Mesenchymal stem cell (in vitro differentiated cells and primary cell): ENCODE data around the gene PRRT1B.

Experiments used
- DNase-seq: peaks from one replicate; pipeline ENCODE4 v3.0.0-alpha.2; 2013
- H2AFZ ChIP-seq: one replicate; pipeline ENCODE4 v1.6.1; 2013; ENCODE audit warnings: low read depth, mild to moderate bottlenecking, control low read depth, inconsistent platforms, low read length, moderate library complexity
- H2AK5ac ChIP-seq: 2 replicates; pipeline ENCODE4 v1.6.1; 2013; ENCODE audit warnings: low read length, moderate library complexity, mild to moderate bottlenecking, inconsistent platforms; ENCODE audit not compliant: severe bottlenecking
- H2BK120ac ChIP-seq: one replicate; pipeline ENCODE4 v1.6.1; 2013; ENCODE audit warnings: low read depth, mild to moderate bottlenecking, inconsistent platforms, low read length, moderate library complexity
- H2BK12ac ChIP-seq, 2 experiments: one replicate each; pipeline ENCODE4 v1.6.1; 2013; ENCODE audit warnings: inconsistent platforms in 2 of 2, low read length in 2 of 2, mild to moderate bottlenecking in 2 of 2, moderate library complexity in 2 of 2, control low read depth in 1 of 2
- H2BK15ac ChIP-seq: one replicate; pipeline ENCODE4 v1.6.1; 2013; ENCODE audit warnings: mild to moderate bottlenecking, low read depth, inconsistent platforms; ENCODE audit not compliant: poor library complexity, severe bottlenecking
- H2BK5ac ChIP-seq: 2 replicates; pipeline ENCODE4 v1.6.1; 2013; ENCODE audit warnings: low read depth, mild to moderate bottlenecking, low read length, control low read depth, inconsistent platforms; ENCODE audit not compliant: poor library complexity, severe bottlenecking
- H3K14ac ChIP-seq, 2 experiments: one replicate each; pipeline ENCODE4 v1.6.1; 2013; ENCODE audit warnings: inconsistent platforms in 2 of 2, low read length in 2 of 2, control low read depth in 1 of 2, mild to moderate bottlenecking in 1 of 2, moderate library complexity in 1 of 2
- H3K18ac ChIP-seq, 2 experiments: one replicate each; pipeline ENCODE4 v1.6.1; 2013; ENCODE audit warnings: inconsistent platforms in 2 of 2, low read length in 2 of 2, control low read depth in 1 of 2, low read depth in 1 of 2, mild to moderate bottlenecking in 1 of 2
- H3K23ac ChIP-seq, 2 experiments: one replicate each; pipeline ENCODE4 v1.6.1; 2013; ENCODE audit warnings: inconsistent platforms in 2 of 2, low read length in 2 of 2, mild to moderate bottlenecking in 2 of 2, moderate library complexity in 2 of 2, control low read depth in 1 of 2
- H3K27ac ChIP-seq: 2 replicates; pipeline ENCODE4 v1.5.1; 2013; ENCODE audit warnings: mild to moderate bottlenecking, moderate library complexity, low read length, control low read depth, inconsistent platforms; ENCODE audit not compliant: poor library complexity, severe bottlenecking
- H3K27me3 ChIP-seq, 2 experiments: 2 replicates each; pipeline versions ENCODE4 v1.6.1 to v1.7.0; 2013; ENCODE audit warnings: low read length in 2 of 2, mild to moderate bottlenecking in 2 of 2, moderate library complexity in 2 of 2, control low read depth in 1 of 2, inconsistent platforms in 1 of 2; ENCODE audit not compliant: control insufficient read depth in 1 of 2, insufficient read depth in 1 of 2
- H3K36me3 ChIP-seq, 2 experiments: 2 replicates each; pipeline versions ENCODE4 v1.6.1 to v1.7.0; 2013; ENCODE audit warnings: low read length in 2 of 2, control low read depth in 1 of 2, inconsistent platforms in 1 of 2, low read depth in 1 of 2, mild to moderate bottlenecking in 1 of 2; ENCODE audit not compliant: insufficient read depth in 2 of 2, control insufficient read depth in 1 of 2
- H3K4ac ChIP-seq, 2 experiments: one replicate each; pipeline ENCODE4 v1.6.1; 2013; ENCODE audit warnings: inconsistent platforms in 2 of 2, low read length in 2 of 2, mild to moderate bottlenecking in 2 of 2, moderate library complexity in 2 of 2, control low read depth in 1 of 2, low read depth in 1 of 2
- H3K4me1 ChIP-seq: 2 replicates; pipeline ENCODE4 v1.6.1; 2013; ENCODE audit warnings: low read depth, low read length, control low read depth; ENCODE audit not compliant: control insufficient read depth, insufficient read depth
- H3K4me2 ChIP-seq: 2 replicates; pipeline ENCODE4 v1.6.1; 2013; ENCODE audit warnings: low read length, mild to moderate bottlenecking, inconsistent platforms; ENCODE audit not compliant: poor library complexity, severe bottlenecking
- H3K4me3 ChIP-seq, 2 experiments: 2 replicates each; pipeline versions ENCODE4 v1.5.1 to v1.7.0; 2013; ENCODE audit warnings: low read length in 2 of 2, mild to moderate bottlenecking in 2 of 2, control low read depth in 1 of 2, low read depth in 1 of 2; ENCODE audit not compliant: insufficient read depth in 1 of 2
- H3K79me1 ChIP-seq: replicated peaks from 2 replicates; pipeline ENCODE4 v1.6.1; 2013; ENCODE audit warnings: mild to moderate bottlenecking, control low read depth, low read length, inconsistent platforms; ENCODE audit not compliant: poor library complexity, severe bottlenecking
- H3K9ac ChIP-seq: 2 replicates; pipeline ENCODE4 v1.7.0; 2013; ENCODE audit warnings: mild to moderate bottlenecking, low read length, moderate library complexity
- H3K9me3 ChIP-seq: 2 replicates; pipeline ENCODE4 v1.7.0; 2013; ENCODE audit warnings: mild to moderate bottlenecking, low read length; ENCODE audit not compliant: control insufficient read depth
- H4K8ac ChIP-seq: one replicate; pipeline ENCODE4 v1.6.1; 2013; ENCODE audit warnings: inconsistent platforms, mild to moderate bottlenecking, low read length, moderate library complexity
- H4K91ac ChIP-seq: one replicate; pipeline ENCODE4 v1.6.1; 2013; ENCODE audit warnings: mild to moderate bottlenecking, low read length, inconsistent platforms
- WGBS: methylation state at CpG from one replicate; pipeline ENCODE4 v1.1.7; 2013; ENCODE audit warnings: mixed read lengths; 5-methylcytosine and 5-hydroxymethylcytosine counted together

The PRRT1B gene

DNA sequence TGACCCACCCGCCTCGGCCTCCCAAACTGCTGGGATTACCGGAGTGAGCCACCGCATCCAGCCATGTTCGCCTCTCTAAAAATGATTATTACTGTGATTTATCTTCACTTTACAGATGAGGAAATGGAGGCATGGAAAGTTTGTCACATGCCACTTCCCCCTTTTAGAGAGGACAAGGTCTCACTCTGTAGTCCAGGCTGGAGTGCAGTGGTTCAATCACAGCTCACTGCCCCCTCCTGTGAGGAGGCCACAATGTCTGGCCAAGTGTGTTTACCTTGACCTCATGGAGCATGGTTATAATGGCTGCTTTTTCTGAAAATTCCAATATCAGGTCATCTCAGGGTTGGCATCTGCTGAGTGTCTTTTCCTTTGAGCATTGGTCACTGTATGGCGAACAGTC, 6.7 kb downstream of the PRRT1B start:
- no peak overlapping the region for H3K4me3 ChIP-seq
- H3K79me1 ChIP-seq: no peaks in the 10 kb centered on the region
- H3K14ac ChIP-seq: no peak overlapping the region
- no peak overlapping the region for H3K4me2 ChIP-seq
- no peak overlapping the region for H2AK5ac ChIP-seq
- H3K4me1 ChIP-seq: peaks cover 4% of the 10 kb centered on the region
- no peak overlapping the region for H2BK120ac ChIP-seq
- H3K36me3 ChIP-seq: no peaks in the 10 kb centered on the region
- H2BK5ac ChIP-seq: no peak overlapping the region
- DNase-seq: no peak
- no peak overlapping the region for H3K4ac ChIP-seq
- H4K91ac ChIP-seq: no peak overlapping the region
- WGBS: 94% methylated on average over 4 of the region's 6 CpGs
- H2AFZ ChIP-seq: no peak overlapping the region
- H3K9me3 ChIP-seq: no peaks in the 10 kb centered on the region
- no peak overlapping the region for H3K23ac ChIP-seq
- H4K8ac ChIP-seq: no peak overlapping the region
- H3K27me3 ChIP-seq: peaks cover 35 to 72% of the 10 kb centered on the region in 2 experiments
- no peak overlapping the region for H3K18ac ChIP-seq
- H3K27ac ChIP-seq: no peak overlapping the region
- no peak overlapping the region for H2BK15ac ChIP-seq
- no peak overlapping the region for H3K9ac ChIP-seq
- no peak overlapping the region for H2BK12ac ChIP-seq

DNA sequence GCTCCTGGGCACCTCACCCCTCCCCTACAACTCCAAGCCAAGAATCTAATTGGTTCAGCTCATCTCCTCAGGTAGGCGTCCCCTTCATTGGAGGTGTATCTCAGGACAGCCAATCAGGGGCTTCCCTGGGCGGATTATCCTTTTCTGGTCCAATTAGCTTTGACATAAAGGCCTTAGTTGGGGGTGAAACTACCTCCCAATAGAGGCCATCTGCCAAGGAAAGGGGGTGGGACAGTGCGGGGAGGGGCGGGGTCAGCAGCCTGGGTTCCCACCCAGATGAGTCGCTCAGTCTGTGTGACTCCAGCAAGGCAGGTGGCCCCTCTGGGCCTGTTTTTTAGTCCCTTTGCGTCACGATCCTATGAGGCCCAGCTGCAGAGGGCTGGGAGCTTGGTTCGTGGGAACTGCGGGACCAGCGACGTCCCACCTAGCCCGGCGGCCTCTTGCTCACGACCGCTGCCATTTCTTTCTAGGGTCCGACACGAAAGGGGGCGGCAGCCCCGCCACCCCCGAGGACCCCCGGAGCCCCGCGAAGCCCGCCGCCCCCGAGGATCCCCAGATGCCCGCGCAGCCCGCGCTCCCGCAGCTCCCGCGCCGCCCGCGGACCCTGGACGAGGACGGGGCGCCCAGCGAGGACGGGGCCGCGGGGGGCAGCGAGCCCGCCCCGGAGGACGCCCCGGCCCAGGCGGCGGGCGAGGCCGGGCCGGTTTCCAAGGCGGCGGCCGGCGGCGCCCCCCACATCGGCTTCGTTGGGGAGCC, 8.9 kb downstream of the PRRT1B start:
- H2AFZ ChIP-seq: no peak overlapping the region
- no peak overlapping the region for H2BK5ac ChIP-seq
- DNase-seq: no peak
- H3K9me3 ChIP-seq: no peaks in the 10 kb centered on the region
- peaks cover 23 to 51% of the 10 kb centered on the region in 2 experiments for H3K27me3 ChIP-seq
- H2AK5ac ChIP-seq: no peak overlapping the region
- no peak overlapping the region for H3K4me3 ChIP-seq
- no peak overlapping the region for H2BK12ac ChIP-seq
- H3K4ac ChIP-seq: no peak overlapping the region
- peaks cover 3% of the 10 kb centered on the region for H3K4me1 ChIP-seq
- H3K27ac ChIP-seq: no peak overlapping the region
- no peaks in the 10 kb centered on the region for H3K36me3 ChIP-seq
- H4K91ac ChIP-seq: no peak overlapping the region
- WGBS: 54% methylated on average over 33 of the region's 60 CpGs
- no peaks in the 10 kb centered on the region for H3K79me1 ChIP-seq
- no peak overlapping the region for H3K9ac ChIP-seq
- H3K14ac ChIP-seq: no peak overlapping the region
- H3K18ac ChIP-seq: no peak overlapping the region
- H2BK120ac ChIP-seq: no peak overlapping the region
- H3K23ac ChIP-seq: no peak overlapping the region
- H4K8ac ChIP-seq: no peak overlapping the region
- H2BK15ac ChIP-seq: no peak overlapping the region
- no peak overlapping the region for H3K4me2 ChIP-seq

DNA sequence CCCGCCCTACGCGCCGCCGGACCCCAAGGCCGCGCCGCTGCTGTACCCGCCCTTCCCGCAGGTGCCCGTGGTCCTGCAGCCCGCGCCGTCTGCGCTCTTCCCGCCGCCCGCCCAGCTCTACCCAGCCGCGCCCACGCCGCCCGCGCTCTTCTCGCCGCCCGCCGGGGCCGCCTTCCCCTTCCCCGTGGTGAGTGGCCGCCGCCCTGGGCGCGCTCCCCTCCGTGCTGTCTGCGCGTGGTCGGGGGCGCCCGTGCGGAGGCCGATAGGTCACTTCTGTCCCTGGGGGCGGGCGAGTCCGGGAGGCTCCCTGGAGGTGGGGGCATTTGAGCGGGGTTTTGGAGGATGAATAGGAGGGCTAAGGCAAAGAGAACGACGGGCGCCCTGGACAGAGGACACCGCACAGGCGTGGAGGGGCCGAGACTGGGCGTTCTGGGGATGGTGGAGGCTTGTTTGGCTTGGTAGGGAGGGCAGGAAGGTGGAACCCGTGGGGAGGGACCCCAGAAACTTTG, 9.6 kb downstream of the PRRT1B start:
- Histone ChIP-seq H3K4ac (no peak overlapping the region), H2BK5ac (no peak overlapping the region), H3K79me1 (no peaks in the 10 kb centered on the region), H2AK5ac (no peak overlapping the region), H3K23ac (peak overlapping the region in 1 of 2 experiments; percentile 34), H3K18ac (no peak overlapping the region), H3K27ac (no peak overlapping the region), H2BK120ac (no peak overlapping the region), H3K36me3 (no peaks in the 10 kb centered on the region), H4K8ac (no peak overlapping the region), H3K9me3 (no peaks in the 10 kb centered on the region), H3K4me3 (no peak overlapping the region), H4K91ac (no peak overlapping the region), H2BK15ac (no peak overlapping the region), H3K27me3 (peaks cover 23 to 45% of the 10 kb centered on the region in 2 experiments), H2AFZ (no peak overlapping the region), H3K14ac (no peak overlapping the region), H3K4me1 (peaks cover 3% of the 10 kb centered on the region), H2BK12ac (no peak overlapping the region), H3K9ac (no peak overlapping the region), H3K4me2 (peak overlapping the region; percentile 13)
- no peak for DNase-seq
- WGBS: 39% methylated on average over 27 of the region's 54 CpGs

DNA sequence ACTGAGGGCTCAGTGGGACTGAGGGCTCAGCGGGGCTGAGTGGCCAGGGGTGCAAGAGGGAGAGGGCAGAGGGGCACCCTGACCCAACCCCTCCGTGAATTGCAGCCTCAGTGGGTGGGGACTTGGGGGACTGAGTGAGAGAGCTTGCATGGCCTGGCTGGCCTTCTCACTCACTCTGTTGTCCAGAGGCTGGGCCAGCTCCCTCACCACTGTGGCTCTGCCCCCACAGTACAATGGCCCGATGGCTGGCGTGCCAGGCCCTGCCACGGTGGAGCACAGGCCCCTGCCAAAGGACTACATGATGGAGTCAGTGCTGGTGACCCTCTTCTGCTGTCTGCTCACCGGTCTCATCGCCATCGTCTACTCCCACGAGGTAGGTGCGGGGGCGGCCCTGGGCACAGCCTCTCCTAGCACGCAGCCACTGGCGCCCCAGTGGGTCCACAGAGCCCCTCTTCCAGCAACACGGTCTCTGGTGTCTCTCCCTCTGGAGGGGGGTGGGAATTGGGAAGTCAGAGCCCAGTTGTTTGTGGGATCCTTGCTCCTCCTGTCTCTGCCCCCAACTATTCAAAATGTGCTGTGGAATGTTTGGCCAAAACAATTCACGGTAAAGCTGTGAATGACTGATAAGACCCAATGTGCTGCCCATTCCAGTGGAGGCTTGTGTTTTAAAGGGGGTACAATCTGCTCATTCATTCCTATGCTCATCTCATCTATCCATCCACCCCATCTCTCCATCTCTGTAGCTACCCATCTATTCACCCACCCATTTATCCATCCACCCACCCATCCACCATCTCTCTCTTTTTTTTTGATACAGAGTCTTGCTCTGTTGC, 10.7 kb downstream of the PRRT1B start:
- DNase-seq: no peak
- Histone ChIP-seq H4K91ac (no peak overlapping the region), H3K4me1 (peaks cover 3% of the 10 kb centered on the region), H2BK120ac (no peak overlapping the region), H3K4me3 (no peak overlapping the region), H3K27me3 (peaks cover 23 to 43% of the 10 kb centered on the region in 2 experiments), H3K9ac (no peak overlapping the region), H2BK12ac (no peak overlapping the region), H3K79me1 (no peaks in the 10 kb centered on the region), H3K18ac (no peak overlapping the region), H3K14ac (no peak overlapping the region), H2AFZ (no peak overlapping the region), H3K36me3 (no peaks in the 10 kb centered on the region), H3K9me3 (peaks cover 4% of the 10 kb centered on the region), H3K27ac (no peak overlapping the region), H2AK5ac (no peak overlapping the region), H2BK5ac (no peak overlapping the region), H3K23ac (no peak overlapping the region), H2BK15ac (no peak overlapping the region), H3K4me2 (no peak overlapping the region), H4K8ac (no peak overlapping the region), H3K4ac (no peak overlapping the region)
- WGBS: 95% methylated on average over 15 of the region's 15 CpGs
